SK-N-SH (cell line): ENCODE measurements around the gene KLF3.

ENCODE experiments used
- EP300 ChIP-seq, 2 experiments: IDR thresholded peaks; 2 replicates each; pipeline versions ENCODE4 v1.4.0 to v1.6.1; 2012; ENCODE audit warnings: borderline replicate concordance in 1 of 2, low read depth in 1 of 2, low read length in 1 of 2
- FOSL2 ChIP-seq: IDR thresholded peaks from 2 replicates; pipeline ENCODE4 v1.4.0; 2012; ENCODE audit warnings: low read depth, mild to moderate bottlenecking, moderate library complexity, borderline replicate concordance
- TAF1 ChIP-seq: IDR thresholded peaks from 2 replicates; pipeline ENCODE4 v1.6.1; 2012; ENCODE audit warnings: low read depth, mild to moderate bottlenecking, low read length, moderate library complexity, borderline replicate concordance
- TF ChIP-seq, protein P1 (sequence below): fragments of 200-600 bp; sonication (generic); IDR thresholded peaks from 2 replicates; pipeline ENCODE4 v1.6.1; 2017; ENCODE audit warnings: antibody characterized with exemption, mild to moderate bottlenecking, moderate library complexity
- TF ChIP-seq, protein P2 (sequence below): IDR thresholded peaks from 2 replicates; pipeline ENCODE4 v1.6.1; 2012; ENCODE audit warnings: mild to moderate bottlenecking, low read depth, low read length, moderate library complexity

- TF ChIP-seq EP300 (IDR thresholded peaks at IDR 0.05; ENCODE audit: borderline replicate concordance in 1 of 2, low read depth in 1 of 2, low read length in 1 of 2) (no peak), FOSL2 (no peak), TAF1 (no peak)
- TF ChIP-seq, protein P1, sequence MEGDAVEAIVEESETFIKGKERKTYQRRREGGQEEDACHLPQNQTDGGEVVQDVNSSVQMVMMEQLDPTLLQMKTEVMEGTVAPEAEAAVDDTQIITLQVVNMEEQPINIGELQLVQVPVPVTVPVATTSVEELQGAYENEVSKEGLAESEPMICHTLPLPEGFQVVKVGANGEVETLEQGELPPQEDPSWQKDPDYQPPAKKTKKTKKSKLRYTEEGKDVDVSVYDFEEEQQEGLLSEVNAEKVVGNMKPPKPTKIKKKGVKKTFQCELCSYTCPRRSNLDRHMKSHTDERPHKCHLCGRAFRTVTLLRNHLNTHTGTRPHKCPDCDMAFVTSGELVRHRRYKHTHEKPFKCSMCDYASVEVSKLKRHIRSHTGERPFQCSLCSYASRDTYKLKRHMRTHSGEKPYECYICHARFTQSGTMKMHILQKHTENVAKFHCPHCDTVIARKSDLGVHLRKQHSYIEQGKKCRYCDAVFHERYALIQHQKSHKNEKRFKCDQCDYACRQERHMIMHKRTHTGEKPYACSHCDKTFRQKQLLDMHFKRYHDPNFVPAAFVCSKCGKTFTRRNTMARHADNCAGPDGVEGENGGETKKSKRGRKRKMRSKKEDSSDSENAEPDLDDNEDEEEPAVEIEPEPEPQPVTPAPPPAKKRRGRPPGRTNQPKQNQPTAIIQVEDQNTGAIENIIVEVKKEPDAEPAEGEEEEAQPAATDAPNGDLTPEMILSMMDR: no peak
- TF ChIP-seq, protein P2, sequence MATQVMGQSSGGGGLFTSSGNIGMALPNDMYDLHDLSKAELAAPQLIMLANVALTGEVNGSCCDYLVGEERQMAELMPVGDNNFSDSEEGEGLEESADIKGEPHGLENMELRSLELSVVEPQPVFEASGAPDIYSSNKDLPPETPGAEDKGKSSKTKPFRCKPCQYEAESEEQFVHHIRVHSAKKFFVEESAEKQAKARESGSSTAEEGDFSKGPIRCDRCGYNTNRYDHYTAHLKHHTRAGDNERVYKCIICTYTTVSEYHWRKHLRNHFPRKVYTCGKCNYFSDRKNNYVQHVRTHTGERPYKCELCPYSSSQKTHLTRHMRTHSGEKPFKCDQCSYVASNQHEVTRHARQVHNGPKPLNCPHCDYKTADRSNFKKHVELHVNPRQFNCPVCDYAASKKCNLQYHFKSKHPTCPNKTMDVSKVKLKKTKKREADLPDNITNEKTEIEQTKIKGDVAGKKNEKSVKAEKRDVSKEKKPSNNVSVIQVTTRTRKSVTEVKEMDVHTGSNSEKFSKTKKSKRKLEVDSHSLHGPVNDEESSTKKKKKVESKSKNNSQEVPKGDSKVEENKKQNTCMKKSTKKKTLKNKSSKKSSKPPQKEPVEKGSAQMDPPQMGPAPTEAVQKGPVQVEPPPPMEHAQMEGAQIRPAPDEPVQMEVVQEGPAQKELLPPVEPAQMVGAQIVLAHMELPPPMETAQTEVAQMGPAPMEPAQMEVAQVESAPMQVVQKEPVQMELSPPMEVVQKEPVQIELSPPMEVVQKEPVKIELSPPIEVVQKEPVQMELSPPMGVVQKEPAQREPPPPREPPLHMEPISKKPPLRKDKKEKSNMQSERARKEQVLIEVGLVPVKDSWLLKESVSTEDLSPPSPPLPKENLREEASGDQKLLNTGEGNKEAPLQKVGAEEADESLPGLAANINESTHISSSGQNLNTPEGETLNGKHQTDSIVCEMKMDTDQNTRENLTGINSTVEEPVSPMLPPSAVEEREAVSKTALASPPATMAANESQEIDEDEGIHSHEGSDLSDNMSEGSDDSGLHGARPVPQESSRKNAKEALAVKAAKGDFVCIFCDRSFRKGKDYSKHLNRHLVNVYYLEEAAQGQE: no peak
Observed at GRCh38 chr4:38717604-38718003, 53.6 kb downstream of the KLF3 start.
